Medulla oblongata (tissue), 1 donor: Measurements from ENCODE around the gene POLR2C.
"Not testable (repeated sequence)": the region's sequence is repeated elsewhere in the genome, so short reads cannot be mapped to it uniquely, and the experiment has no call there.

Experiments
- DNase-seq: peaks from one replicate; pipeline ENCODE4 v3.0.0-alpha.2; 2015; ENCODE audit errors: extremely low spot score

Gene POLR2C

GRCh38 chr16:57479205-57479975, 16.9 kb downstream of the POLR2C start:
- DNase-seq, result peak; percentile 30

GRCh38 chr16:57479976-57480753, 17.7 kb downstream of the POLR2C start:
- no peak for DNase-seq

GRCh38 chr16:57480754-57481230, 18.3 kb downstream of the POLR2C start:
- DNase-seq, result no peak

- DNase-seq, result no peak
Observed at GRCh38 chr16:57481421-57481820, 18.9 kb downstream of the POLR2C start.

- no peak for DNase-seq
Observed at GRCh38 chr16:57482845-57483545, 20.5 kb downstream of the POLR2C start.

GRCh38 chr16:57483725-57484514, 21.4 kb downstream of the POLR2C start:
- no peak for DNase-seq

GRCh38 chr16:57484515-57485005, 22.1 kb downstream of the POLR2C start:
- DNase-seq, result no peak

GRCh38 chr16:57485091-57485915, 22.8 kb downstream of the POLR2C start:
- DNase-seq, result no peak

- peak; percentile 54 for DNase-seq
Observed at GRCh38 chr16:57485916-57486857, 23.7 kb downstream of the POLR2C start, which contains the start of gene DOK4. Gene DOK4, minus strand, starts transcription at chr16:57486493. Its CDS starts 6,986 bp downstream, at chr16:57479507.

- DNase-seq, result no peak
Observed at GRCh38 chr16:57486858-57487834, 24.7 kb downstream of the POLR2C start.

GRCh38 chr16:57489229-57489628, 26.8 kb downstream of the POLR2C start:
- DNase-seq, result no peak

- DNase-seq, result no peak
Observed at GRCh38 chr16:57493767-57494166, 31.3 kb downstream of the POLR2C start.

GRCh38 chr16:57497121-57497520, 34.6 kb downstream of the POLR2C start:
- no peak for DNase-seq

- no peak for DNase-seq
Observed at GRCh38 chr16:57498031-57498430, 35.6 kb downstream of the POLR2C start.

- DNase-seq, result not testable (repeated sequence)
Observed at GRCh38 chr16:57499941-57500340, 37.5 kb downstream of the POLR2C start.

- DNase-seq, result no peak
Observed at GRCh38 chr16:57500578-57501111, 38.2 kb downstream of the POLR2C start.

- no peak for DNase-seq
Observed at GRCh38 chr16:57501492-57501891, 39.0 kb downstream of the POLR2C start.
